Thyroid gland (tissue), 4 donors: Measurements from ENCODE around the gene KRTAP6-3. TPM values are rescaled to one million over a fixed set of nuclear protein-coding genes. Genes with fewer than 3 reads are reported as not detected.

ENCODE experiments used
- DNase-seq, 2 donors: peaks; one replicate each; pipeline ENCODE4 v3.0.0-alpha.2; 2019
- H3K27ac ChIP-seq, 3 donors: fragments of 200-600 bp; sonication (generic); 1 replicate in 2 of 3; 2 replicates in 1 of 3; pipeline ENCODE4 v1.5.1; 2016 to 2019; ENCODE audit warnings: mild to moderate bottlenecking in 1 of 3, moderate library complexity in 1 of 3
- H3K27me3 ChIP-seq: fragments of 200-600 bp; sonication (generic); one replicate; pipeline ENCODE4 v1.5.1; 2019
- H3K36me3 ChIP-seq, 2 donors: fragments of 200-600 bp; sonication (generic); one replicate each; pipeline ENCODE4 v1.5.1; 2016 to 2019
- H3K4me1 ChIP-seq, 2 donors: fragments of 200-600 bp; sonication (generic); one replicate each; pipeline ENCODE4 v1.5.1; 2017 to 2019
- H3K4me3 ChIP-seq, 3 donors: fragments of 200-600 bp; sonication (generic); replicated peaks in 1 of 3; 1 replicate in 2 of 3; 2 replicates in 1 of 3; pipeline ENCODE4 v1.5.1; 2016; ENCODE audit warnings: mild to moderate bottlenecking in 1 of 3
- H3K9me3 ChIP-seq: fragments of 200-600 bp; sonication (generic); one replicate; pipeline ENCODE4 v1.5.1; 2017
- POLR2A ChIP-seq, 2 donors: fragments of 450-650 bp; IDR thresholded peaks; one replicate each; pipeline ENCODE4 v1.6.1; 2017; ENCODE audit warnings: antibody characterized with exemption in 2 of 2, mild to moderate bottlenecking in 2 of 2, moderate library complexity in 1 of 2
- WGBS, 2 donors: methylation state at CpG; one replicate each; pipeline ENCODE4 v1.1.5; 2017; 5-methylcytosine and 5-hydroxymethylcytosine counted together
- intact Hi-C: fragments of 100-400 bp; cut with DNase I; formaldehyde crosslinking; loops from one replicate; pipeline ENCODE4 v1.15.1; 2023
- total RNA-seq, 4 donors: library from RNA; depleted of rRNA; stranded (reverse); fragments of >200 nt; gene quantifications; one replicate each; pipeline ENCODE4 v1.2.3, GENCODE V29; 2016
- TF ChIP-seq, protein P1 (sequence below), 6 experiments: fragments of 200-600 bp in 3 of 6; fragments of 450-650 bp in 3 of 6; sonication (generic) in 3 of 6; IDR thresholded peaks; one replicate each; pipeline ENCODE4 v1.5.1; 2016 to 2019; ENCODE audit warnings: antibody characterized with exemption in 6 of 6, mild to moderate bottlenecking in 2 of 6, inconsistent platforms in 1 of 6, moderate library complexity in 1 of 6

KRTAP6-3 gene, protein sequence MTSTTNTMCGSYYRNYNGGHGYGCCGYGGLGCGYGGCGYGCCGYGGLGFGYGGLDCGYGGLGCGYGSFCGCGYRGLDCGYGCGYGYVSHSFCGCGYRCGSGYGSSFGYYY
- total RNA-seq, result not detected

DNA sequence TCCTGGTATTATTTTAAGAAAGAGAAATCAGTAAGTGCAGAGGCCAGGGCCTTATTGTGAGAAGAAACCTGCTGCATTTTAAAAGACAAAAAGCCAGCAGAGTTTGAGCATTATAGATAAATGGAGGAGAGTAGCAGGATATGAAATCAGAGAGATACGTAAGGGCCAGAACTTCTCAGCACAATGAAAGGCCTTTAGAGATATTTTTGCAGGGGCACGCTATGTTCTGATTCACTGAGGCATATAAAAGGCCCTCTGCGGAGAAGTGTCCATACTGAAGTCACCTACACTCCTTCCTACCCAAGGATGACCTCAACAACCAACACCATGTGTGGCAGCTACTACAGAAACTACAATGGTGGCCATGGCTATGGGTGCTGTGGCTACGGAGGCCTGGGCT, at the start of gene KRTAP6-3:
Gene KRTAP6-3, plus strand, starts transcription at position 301 of the 400 bp plus-strand sequence. Its CDS starts 6 bp downstream, at position 307.
- Histone ChIP-seq H3K36me3 (no peaks in the 10 kb centered on the region), H3K27ac (no peak within 1 kb of the TSS), H3K27me3 (no peaks in the 10 kb centered on the region), H3K9me3 (no peaks in the 10 kb centered on the region), H3K4me3 (no peak within 1 kb of the TSS), H3K4me1 (no peaks in the 10 kb centered on the region)
- TF ChIP-seq, protein P1, sequence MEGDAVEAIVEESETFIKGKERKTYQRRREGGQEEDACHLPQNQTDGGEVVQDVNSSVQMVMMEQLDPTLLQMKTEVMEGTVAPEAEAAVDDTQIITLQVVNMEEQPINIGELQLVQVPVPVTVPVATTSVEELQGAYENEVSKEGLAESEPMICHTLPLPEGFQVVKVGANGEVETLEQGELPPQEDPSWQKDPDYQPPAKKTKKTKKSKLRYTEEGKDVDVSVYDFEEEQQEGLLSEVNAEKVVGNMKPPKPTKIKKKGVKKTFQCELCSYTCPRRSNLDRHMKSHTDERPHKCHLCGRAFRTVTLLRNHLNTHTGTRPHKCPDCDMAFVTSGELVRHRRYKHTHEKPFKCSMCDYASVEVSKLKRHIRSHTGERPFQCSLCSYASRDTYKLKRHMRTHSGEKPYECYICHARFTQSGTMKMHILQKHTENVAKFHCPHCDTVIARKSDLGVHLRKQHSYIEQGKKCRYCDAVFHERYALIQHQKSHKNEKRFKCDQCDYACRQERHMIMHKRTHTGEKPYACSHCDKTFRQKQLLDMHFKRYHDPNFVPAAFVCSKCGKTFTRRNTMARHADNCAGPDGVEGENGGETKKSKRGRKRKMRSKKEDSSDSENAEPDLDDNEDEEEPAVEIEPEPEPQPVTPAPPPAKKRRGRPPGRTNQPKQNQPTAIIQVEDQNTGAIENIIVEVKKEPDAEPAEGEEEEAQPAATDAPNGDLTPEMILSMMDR (IDR thresholded peaks at IDR 0.05), result no peak
- no peak for TF ChIP-seq POLR2A (IDR thresholded peaks at IDR 0.05)
- WGBS, 2 donors, result 82 to 89% methylated on average over 3 to 4 of the region's 4 CpGs
- intact Hi-C loops, result no loop called here
- no peak for DNase-seq

DNA sequence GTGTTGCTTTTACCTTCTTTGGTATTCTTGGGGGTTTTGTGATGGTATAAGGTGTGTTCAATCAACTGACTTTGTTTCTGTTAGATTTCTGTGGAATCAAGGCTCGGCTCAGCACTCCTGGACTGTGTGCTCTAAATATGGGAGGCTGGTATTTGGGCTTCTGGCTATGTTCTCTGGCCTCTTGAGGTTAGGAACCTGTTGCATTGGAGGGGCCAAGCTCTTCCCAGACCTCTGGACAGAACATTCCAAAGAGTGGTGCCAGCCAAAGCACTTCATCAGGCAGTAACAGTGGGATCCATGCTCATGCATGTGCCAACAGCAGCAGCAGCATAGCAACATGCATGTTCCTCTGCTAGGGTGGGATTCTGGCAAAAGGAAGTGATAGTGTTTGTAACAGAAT, 39.5 kb upstream of the KRTAP6-3 start:
- no peaks in the 10 kb centered on the region for H3K36me3 ChIP-seq
- DNase-seq, result no peak
- intact Hi-C loops, result no loop called here
- no peak overlapping the region for H3K4me3 ChIP-seq
- no peaks in the 10 kb centered on the region for H3K4me1 ChIP-seq
- TF ChIP-seq, protein P1 (IDR thresholded peaks at IDR 0.05), result no peak
- TF ChIP-seq POLR2A (IDR thresholded peaks at IDR 0.05), result no peak
- H3K9me3 ChIP-seq, result no peaks in the 10 kb centered on the region
- H3K27ac ChIP-seq, result no peak overlapping the region
- H3K27me3 ChIP-seq, result no peaks in the 10 kb centered on the region
- 89 to 93% methylated on average over 1 of the region's 1 CpG for WGBS, 2 donors

DNA sequence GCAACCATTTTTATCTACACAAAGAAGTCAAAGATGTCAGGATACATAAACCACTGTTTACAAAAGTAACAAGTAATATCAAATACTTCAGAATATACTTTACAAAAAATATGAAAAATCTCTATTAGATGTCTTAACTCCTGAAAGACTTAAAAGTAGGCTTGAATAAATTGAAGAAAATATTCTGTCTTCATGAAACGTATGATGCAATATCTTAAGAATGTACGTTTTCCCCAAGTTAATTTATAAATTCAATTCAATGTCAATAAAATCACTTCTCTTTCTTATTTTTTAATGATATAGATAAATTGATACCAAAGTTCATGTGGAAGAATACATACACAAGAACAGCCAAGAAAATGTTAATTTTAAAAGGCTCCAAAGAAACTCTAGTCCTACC, 37.1 kb upstream of the KRTAP6-3 start:
- 92 to 94% methylated on average over 2 of the region's 2 CpGs for WGBS, 2 donors

DNA sequence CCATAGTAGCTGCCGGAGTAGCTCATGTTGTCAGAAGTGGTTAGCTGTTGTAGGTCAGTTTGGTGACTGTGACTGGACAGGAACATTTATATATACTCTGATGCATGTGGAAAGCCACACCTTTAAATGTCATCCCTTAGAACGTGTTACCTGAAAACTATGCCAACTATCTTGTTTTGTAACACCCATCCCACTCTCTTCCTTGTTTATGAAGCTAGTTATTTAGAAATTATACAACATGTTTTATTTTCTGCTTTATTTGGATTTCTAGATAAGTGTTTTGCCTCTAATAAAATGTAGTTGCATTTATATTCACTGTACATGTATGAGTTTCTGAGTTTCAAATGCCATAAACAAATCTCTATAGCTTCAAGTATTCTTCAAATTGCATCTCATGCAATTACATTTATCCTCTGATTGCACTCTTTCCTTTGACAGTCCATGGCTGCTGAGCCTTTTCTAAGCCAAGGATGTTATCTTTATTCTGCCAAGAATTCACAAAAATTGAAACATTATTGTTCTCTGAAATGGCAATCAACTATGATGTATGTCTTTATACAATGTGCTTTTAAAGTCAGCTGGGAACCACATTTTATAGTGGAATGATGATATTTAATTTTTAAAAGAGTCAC, 30.9 kb upstream of the KRTAP6-3 start, which contains the start of gene KRTAP19-7:
Gene KRTAP19-7, minus strand, starts transcription at position 51 of the 632 bp plus-strand sequence. Its CDS starts 25 bp downstream, at position 26.
- WGBS, 2 donors, result 86 to 87% methylated on average over 2 of the region's 2 CpGs

More for the DNA sequence above, 37.1 kb upstream of the KRTAP6-3 start:
- intact Hi-C loops, result no loop called here
- H3K9me3 ChIP-seq, result no peaks in the 10 kb centered on the region
- H3K36me3 ChIP-seq, result no peaks in the 10 kb centered on the region
- no peak for DNase-seq
- TF ChIP-seq POLR2A (IDR thresholded peaks at IDR 0.05), result no peak
- H3K4me1 ChIP-seq, result no peaks in the 10 kb centered on the region
- H3K4me3 ChIP-seq, result no peak overlapping the region
- H3K27me3 ChIP-seq, result no peaks in the 10 kb centered on the region
- H3K27ac ChIP-seq, result no peak overlapping the region

DNA sequence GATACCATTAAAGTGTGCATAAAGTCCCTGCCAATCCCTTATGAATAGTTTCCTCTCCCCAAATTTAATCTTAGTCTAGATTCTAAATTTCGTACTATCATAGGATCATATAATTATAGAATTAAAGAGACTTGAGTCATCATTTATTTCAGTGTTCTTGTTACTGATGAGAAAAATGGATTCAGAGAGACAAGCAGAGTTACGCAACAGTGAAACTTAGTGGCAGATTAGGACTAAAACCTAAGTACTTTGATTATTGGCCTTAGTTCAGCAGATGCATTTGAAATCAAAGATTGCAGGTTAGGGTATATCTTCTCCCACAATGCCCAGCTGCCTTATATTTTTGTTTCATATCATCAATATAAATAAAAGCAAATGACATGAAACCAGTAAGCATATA, 30.3 kb upstream of the KRTAP6-3 start:
- 85 to 88% methylated on average over 2 of the region's 2 CpGs for whole genome bisulfite sequencing, 2 donors
- H3K9me3 ChIP-seq, result no peaks in the 10 kb centered on the region
- no peaks in the 10 kb centered on the region for H3K36me3 ChIP-seq
- DNase-seq, result no peak
- no peak overlapping the region for H3K27ac ChIP-seq
- intact Hi-C loops, result no loop called here
- H3K4me3 ChIP-seq, result no peak overlapping the region
- TF ChIP-seq, protein P1 (IDR thresholded peaks at IDR 0.05), result no peak
- no peak for TF ChIP-seq POLR2A (IDR thresholded peaks at IDR 0.05)
- no peaks in the 10 kb centered on the region for H3K4me1 ChIP-seq
- no peaks in the 10 kb centered on the region for H3K27me3 ChIP-seq

More for the DNA sequence above, 30.9 kb upstream of the KRTAP6-3 start, which contains the start of gene KRTAP19-7:
- H3K27ac ChIP-seq, result no peak within 1 kb of the TSS
- no peaks in the 10 kb centered on the region for H3K4me1 ChIP-seq
- DNase-seq, result no peak
- no peaks in the 10 kb centered on the region for H3K36me3 ChIP-seq
- intact Hi-C loops, result no loop called here
- H3K4me3 ChIP-seq, result no peak within 1 kb of the TSS
- H3K27me3 ChIP-seq, result no peaks in the 10 kb centered on the region
- TF ChIP-seq, protein P1 (IDR thresholded peaks at IDR 0.05), result no peak
- no peak for TF ChIP-seq POLR2A (IDR thresholded peaks at IDR 0.05)
- no peaks in the 10 kb centered on the region for H3K9me3 ChIP-seq
